ENCODE data around the gene TMEM248.

GRCh38 chr7:66921396-66921917 lies 432 bp downstream of the TMEM248 start:
- TF ChIP-seq SUZ12 (IDR thresholded peaks at IDR 0.05; ENCODE audit: extremely low read depth, insufficient read depth, insufficient read length), result no peak
- no peak for TF ChIP-seq YY1 (IDR thresholded peaks at IDR 0.05; ENCODE audit: insufficient read depth, insufficient read length)
